Endothelial cell of umbilical vein (primary cell): ENCODE data around the gene NEDD4L. TPM values are rescaled to one million over a fixed set of nuclear protein-coding genes. Genes with fewer than 3 reads are reported as not detected.

Source experiments
- BruUV-seq: library from RNA; stranded (reverse); fragments of 400-500 nt; replicated peaks from 2 replicates; lab custom pipeline; 2021; lab: Mats Ljungman, UMichigan
- CTCF ChIA-PET: fragments of 300-600, 350-600 bp; sonication (Branson Sonifier 250); formaldehyde crosslinking; loops from one replicate; lab custom pipeline; 2021; ENCODE audit warnings: antibody characterized with exemption, inconsistent platforms; lab: Charles Lee
- POLR2A ChIA-PET: fragments of 300-600, 350-600 bp; sonication (Branson Sonifier 250); formaldehyde crosslinking; loops from one replicate; lab custom pipeline; 2021; ENCODE audit warnings: antibody characterized with exemption, inconsistent platforms; lab: Charles Lee
- DNase-seq: peaks from one replicate; pipeline ENCODE4 v3.0.0-alpha.2; 2011; ENCODE audit warnings: low read depth, low spot score
- FAIRE-seq: peaks from 2 replicates; lab custom pipeline; 2011; peaks lifted over from hg19 to GRCh38; lab: Jason Lieb, UNC
- H2AFZ ChIP-seq: 2 replicates; pipeline ENCODE4 v1.6.0; 2012; ENCODE audit warnings: low read depth, low read length, control low read depth, inconsistent platforms
- H3K27ac ChIP-seq: 2 replicates; pipeline ENCODE4 v1.5.1; 2011; ENCODE audit warnings: low read depth, mild to moderate bottlenecking, control low read depth, low read length, moderate library complexity; ENCODE audit not compliant: insufficient read depth
- H3K27me3 ChIP-seq, 2 experiments: 2 replicates each; pipeline versions ENCODE4 v1.6.0 to v1.6.1; 2011; ENCODE audit warnings: low read length in 2 of 2, mixed read lengths in 1 of 2; ENCODE audit not compliant: control insufficient read depth in 2 of 2, insufficient read depth in 2 of 2
- H3K36me3 ChIP-seq, 2 experiments: 2 replicates in 1 of 2; 3 replicates in 1 of 2; pipeline ENCODE4 v1.5.1; 2011; ENCODE audit warnings: low read length in 2 of 2, mild to moderate bottlenecking in 1 of 2, moderate library complexity in 1 of 2; ENCODE audit not compliant: control insufficient read depth in 2 of 2, insufficient read depth in 2 of 2; ENCODE audit errors: extremely low read depth in 1 of 2
- H3K4me1 ChIP-seq: 3 replicates; pipeline ENCODE4 v1.5.1; 2011; ENCODE audit warnings: mild to moderate bottlenecking, low read length; ENCODE audit not compliant: control insufficient read depth, insufficient read depth; ENCODE audit errors: extremely low read depth
- H3K4me2 ChIP-seq: 2 replicates; pipeline ENCODE4 v1.6.1; 2011; ENCODE audit warnings: low read length, control low read depth, mixed read lengths; ENCODE audit not compliant: insufficient read depth
- H3K4me3 ChIP-seq, 3 experiments: fragments of 200-600 bp in 1 of 3; sonication (generic), shearing (Covaris generic) in 1 of 3; replicated peaks in 1 of 3; 2 replicates each; pipeline ENCODE4 v1.5.1; 2011 to 2016; ENCODE audit warnings: control low read depth in 3 of 3, low read length in 3 of 3, mild to moderate bottlenecking in 2 of 3, inconsistent platforms in 1 of 3, low read depth in 1 of 3, moderate library complexity in 1 of 3; ENCODE audit not compliant: insufficient read depth in 1 of 3
- H3K79me2 ChIP-seq: 2 replicates; pipeline ENCODE4 v1.6.0; 2012; ENCODE audit warnings: low read length, inconsistent platforms; ENCODE audit not compliant: control insufficient read depth, insufficient read depth
- H3K9ac ChIP-seq: replicated peaks from 2 replicates; pipeline ENCODE3; 2011; ENCODE audit warnings: low read length, control low read depth; ENCODE audit not compliant: insufficient read depth; ENCODE audit errors: extremely low read depth
- H3K9me1 ChIP-seq: replicated peaks from 3 replicates; pipeline ENCODE4 v1.6.0; 2011; ENCODE audit warnings: mild to moderate bottlenecking, low read length; ENCODE audit not compliant: control insufficient read depth, insufficient read depth; ENCODE audit errors: extremely low read depth
- H3K9me3 ChIP-seq: replicated peaks from 2 replicates; pipeline ENCODE4 v1.5.1; 2012; ENCODE audit warnings: low read length, inconsistent platforms; ENCODE audit not compliant: control insufficient read depth, insufficient read depth
- H4K20me1 ChIP-seq: replicated peaks from 2 replicates; pipeline ENCODE3; 2011; ENCODE audit warnings: mild to moderate bottlenecking, low read length; ENCODE audit not compliant: control insufficient read depth, insufficient read depth; ENCODE audit errors: extremely low read depth
- CTCF ChIP-seq, 2 donors: IDR thresholded peaks; 1 replicate in 1 of 2; 2 replicates in 1 of 2; pipeline ENCODE4 v1.5.1; 2011; ENCODE audit warnings: low read length in 2 of 2, mild to moderate bottlenecking in 2 of 2, moderate library complexity in 2 of 2, control low read depth in 1 of 2, inconsistent platforms in 1 of 2, low read depth in 1 of 2; ENCODE audit not compliant: insufficient read depth in 1 of 2; ENCODE audit errors: extremely low read depth in 1 of 2
- EZH2 ChIP-seq: IDR thresholded peaks from 2 replicates; pipeline ENCODE4 v1.6.1; 2012; ENCODE audit warnings: borderline replicate concordance, low read depth, mild to moderate bottlenecking, moderate library complexity, low read length, inconsistent platforms; ENCODE audit not compliant: severe bottlenecking
- FOS ChIP-seq: IDR thresholded peaks from 2 replicates; pipeline ENCODE4 v1.6.1; 2011; ENCODE audit warnings: mild to moderate bottlenecking, low read length, moderate library complexity, borderline replicate concordance; ENCODE audit not compliant: insufficient read depth
- GATA2 ChIP-seq: IDR thresholded peaks from 2 replicates; pipeline ENCODE4 v1.7.0; 2011; ENCODE audit warnings: low read depth, mild to moderate bottlenecking, moderate library complexity, mixed read lengths, low read length; ENCODE audit not compliant: insufficient read length, insufficient read depth
- JUN ChIP-seq: IDR thresholded peaks from 2 replicates; pipeline ENCODE4 v1.6.1; 2011; ENCODE audit warnings: borderline replicate concordance, low read depth; ENCODE audit not compliant: insufficient read length, insufficient read depth
- MAX ChIP-seq: IDR thresholded peaks from 2 replicates; pipeline ENCODE4 v1.6.1; 2011; ENCODE audit not compliant: insufficient read depth, insufficient read length
- MYC ChIP-seq: IDR thresholded peaks from one replicate; pipeline ENCODE4 v1.6.1; 2011; ENCODE audit warnings: mild to moderate bottlenecking, low read depth, low read length
- POLR2A ChIP-seq: IDR thresholded peaks from 2 replicates; pipeline ENCODE4 v1.6.1; 2012; ENCODE audit warnings: low read depth, mild to moderate bottlenecking, control low read depth, low read length
- POLR2AphosphoS5 ChIP-seq: IDR thresholded peaks from 2 replicates; pipeline ENCODE4 v1.6.1; 2012; ENCODE audit warnings: low read depth, mild to moderate bottlenecking, control low read depth, low read length, moderate library complexity; ENCODE audit not compliant: insufficient read depth
- dilution Hi-C: fragments of 300-500 bp; cut with MboI; formaldehyde crosslinking; loops from one replicate; pipeline ENCODE4 v1.15.0; 2019; ENCODE audit warnings: low sequenced_read_pairs; ENCODE audit not compliant: extremely low pct_ligation_motif_present
- intact Hi-C: fragments of 100-400 bp; cut with micrococcal nuclease; formaldehyde crosslinking; loops from one replicate; pipeline ENCODE4 v1.10.0; 2022
- polyA plus RNA-seq, 4 experiments: library from polyadenylated mRNA; depleted of rRNA in 3 of 4; stranded (reverse) in 3 of 4; unstranded in 1 of 4; fragments of >200 nt; gene quantifications; 2 replicates each; pipeline versions ENCODE4 v1.2.1 to v1.2.3, GENCODE V29; 2011 to 2012; ENCODE audit warnings: missing spikeins in 1 of 4
- total RNA-seq: library from RNA; stranded (reverse); gene quantifications from 2 replicates; pipeline ENCODE4 v1.2.3, GENCODE V29; 2021

NEDD4L gene
- total and polyA plus RNA-seq, 2 donors (not counting 3 experiments of a cell fraction or from before 2014, with no cell fraction given): 20.5 to 78.9 TPM

GRCh38 chr18:58046093-58046793 is 2.2 kb downstream of the NEDD4L start:
- Histone ChIP-seq H3K27ac (no peak overlapping the region), H3K4me2 (peak overlapping the region; percentile 85), H3K9ac (peak overlapping the region; percentile 55), H3K79me2 (no peaks in the 10 kb centered on the region), H3K9me3 (no peaks in the 10 kb centered on the region), H3K4me1 (peaks cover 16% of the 10 kb centered on the region), H2AFZ (peak overlapping the region; percentile 99), H3K27me3 (no peaks in the 10 kb centered on the region), H3K9me1 (no peaks in the 10 kb centered on the region), H3K4me3 (peak overlapping the region in 2 of 3 experiments; percentile 75 to 77), H4K20me1 (no peaks in the 10 kb centered on the region), H3K36me3 (no peaks in the 10 kb centered on the region)
- no peak for FAIRE-seq
- no peak for TF ChIP-seq GATA2
- TF ChIP-seq MYC: no peak
- no peak for TF ChIP-seq FOS
- TF ChIP-seq POLR2AphosphoS5: no peak
- no peak for TF ChIP-seq POLR2A
- TF ChIP-seq MAX: no peak
- TF ChIP-seq CTCF (IDR thresholded peaks at IDR 0.05; ENCODE audit: extremely low read depth in 1 of 2, insufficient read depth in 1 of 2, low read depth in 1 of 2, low read length in 2 of 2): no peak
- no peak for TF ChIP-seq JUN
- no peak for TF ChIP-seq EZH2
- ChIA-PET POLR2A (no interaction called here), CTCF (interaction anchor here (0.8 to 9.8 kb wide), 3 partner anchors 10 to 448 kb away, joined by 3 to 144 read pairs (median 6); no protein-coding TSS in a partner anchor)
- intact Hi-C loops (loop anchor here (10.0 kb wide), 1 partner anchor 261 kb away; no protein-coding TSS in a partner anchor), dilution Hi-C loops (no loop called here)
- BruUV-seq: no TSS peak
- no peak for DNase-seq
